Neural cell (in vitro differentiated cells): Measurements from ENCODE around the gene PPIL6. TPM values are rescaled to one million over a fixed set of nuclear protein-coding genes. Genes with fewer than 3 reads are reported as not detected.

Experiments used
- H2AFZ ChIP-seq: fragments of 200-600, 300-800 bp; sonication (generic), shearing (Covaris generic); 2 replicates; pipeline ENCODE4 v1.6.0; 2014; ENCODE audit warnings: low read depth, mild to moderate bottlenecking, antibody characterized with exemption, low read length, moderate library complexity
- H3F3A ChIP-seq: fragments of 200-600 bp; shearing (Covaris generic); 2 replicates; pipeline ENCODE4 v1.6.1; 2016; ENCODE audit warnings: mild to moderate bottlenecking, moderate library complexity, mixed read lengths, antibody characterized with exemption, low read length; ENCODE audit not compliant: insufficient read depth, poor library complexity, severe bottlenecking
- H3K27ac ChIP-seq: fragments of 200-600, 300-800 bp; sonication (generic), shearing (Covaris generic); 2 replicates; pipeline ENCODE4 v1.5.1; 2014; ENCODE audit warnings: mild to moderate bottlenecking, low read length, moderate library complexity
- H3K27me3 ChIP-seq: fragments of 300-800, 200-600 bp; sonication (generic), shearing (Covaris generic); 2 replicates; pipeline ENCODE4 v1.6.0; 2014; ENCODE audit warnings: mild to moderate bottlenecking, low read depth, low read length, moderate library complexity; ENCODE audit not compliant: insufficient read depth
- H3K36me3 ChIP-seq: fragments of 300-800, 200-600 bp; sonication (generic), shearing (Covaris generic); 2 replicates; pipeline ENCODE4 v1.5.1; 2014; ENCODE audit warnings: mild to moderate bottlenecking, antibody characterized with exemption, low read length, moderate library complexity; ENCODE audit not compliant: insufficient read depth
- H3K4me2 ChIP-seq: fragments of 300-800, 200-600 bp; sonication (generic), shearing (Covaris generic); 2 replicates; pipeline ENCODE4 v1.6.0; 2014; ENCODE audit warnings: mild to moderate bottlenecking, low read length
- H3K4me3 ChIP-seq: fragments of 300-800, 200-600 bp; sonication (generic), shearing (Covaris generic); 2 replicates; pipeline ENCODE4 v1.5.1; 2014; ENCODE audit warnings: mild to moderate bottlenecking, low read length, moderate library complexity
- H3K79me2 ChIP-seq: fragments of 200-600 bp; shearing (Covaris generic); replicated peaks from 2 replicates; pipeline ENCODE4 v1.6.0; 2014; ENCODE audit warnings: mild to moderate bottlenecking, low read length, moderate library complexity; ENCODE audit not compliant: insufficient read depth
- H3K9ac ChIP-seq: fragments of 300-800, 200-600 bp; sonication (generic), shearing (Covaris generic); 2 replicates; pipeline ENCODE4 v1.6.1; 2016; ENCODE audit warnings: mild to moderate bottlenecking, low read length, mixed read lengths
- H3K9me2 ChIP-seq: fragments of 200-600 bp; shearing (Covaris generic); 2 replicates; pipeline ENCODE4 v1.6.1; 2016; ENCODE audit warnings: mild to moderate bottlenecking, low read length, mixed read lengths; ENCODE audit not compliant: insufficient read depth
- H3K9me3 ChIP-seq: fragments of 200-600, 300-800 bp; sonication (generic), shearing (Covaris generic); 2 replicates; pipeline ENCODE4 v1.6.1; 2016; ENCODE audit warnings: mild to moderate bottlenecking, mixed run types, low read length, moderate library complexity, mixed read lengths
- H4K20me1 ChIP-seq: fragments of 200-600 bp; shearing (Covaris generic); 2 replicates; pipeline ENCODE4 v1.6.1; 2016; ENCODE audit warnings: mild to moderate bottlenecking, mixed run types; ENCODE audit not compliant: insufficient read depth
- CTCF ChIP-seq: fragments of 450-650 bp; IDR thresholded peaks from 2 replicates; pipeline ENCODE4 v1.5.1; 2014; ENCODE audit warnings: antibody characterized with exemption, mild to moderate bottlenecking, moderate library complexity; ENCODE audit not compliant: poor library complexity, severe bottlenecking
- EP300 ChIP-seq: fragments of 450-650 bp; conservative IDR thresholded peaks from 2 replicates; pipeline ENCODE4 v1.6.1; 2014; ENCODE audit warnings: antibody characterized with exemption, mild to moderate bottlenecking, moderate library complexity; ENCODE audit not compliant: poor library complexity, severe bottlenecking
- EZH2 ChIP-seq: fragments of 200-600, 300-800 bp; shearing (Covaris generic), sonication (generic); IDR thresholded peaks from 2 replicates; pipeline ENCODE4 v1.6.1; 2014; ENCODE audit warnings: antibody characterized with exemption, low read length, borderline replicate concordance, mild to moderate bottlenecking; ENCODE audit not compliant: insufficient read depth, poor library complexity, severe bottlenecking
- MXI1 ChIP-seq: fragments of 450-650 bp; conservative IDR thresholded peaks from 2 replicates; pipeline ENCODE4 v1.6.1; 2014; ENCODE audit warnings: antibody characterized with exemption, mild to moderate bottlenecking; ENCODE audit not compliant: poor library complexity, severe bottlenecking
- POLR2AphosphoS5 ChIP-seq: IDR thresholded peaks from 2 replicates; pipeline ENCODE4 v1.6.1; 2012
- RAD21 ChIP-seq: fragments of 450-650 bp; conservative IDR thresholded peaks from 2 replicates; pipeline ENCODE4 v1.6.1; 2014; ENCODE audit warnings: antibody characterized with exemption, mild to moderate bottlenecking, moderate library complexity
- SMC3 ChIP-seq: fragments of 450-650 bp; conservative IDR thresholded peaks from 2 replicates; pipeline ENCODE4 v1.6.1; 2014; ENCODE audit warnings: antibody characterized with exemption, mild to moderate bottlenecking, moderate library complexity; ENCODE audit not compliant: poor library complexity
- TAF1 ChIP-seq: IDR thresholded peaks from 2 replicates; pipeline ENCODE4 v1.6.1; 2012; ENCODE audit warnings: low read depth
- polyA plus RNA-seq: library from polyadenylated mRNA; depleted of rRNA; stranded (reverse); fragments of >200 nt; gene quantifications from 2 replicates; pipeline ENCODE4 v1.2.3, GENCODE V29; 2014
- TF ChIP-seq, protein P1 (sequence below): IDR thresholded peaks from 2 replicates; pipeline ENCODE4 v1.6.1; 2012; ENCODE audit warnings: borderline replicate concordance

The PPIL6 gene
- polyA plus RNA-seq, 1 donor from 2014 or later: 11.8 TPM

DNA sequence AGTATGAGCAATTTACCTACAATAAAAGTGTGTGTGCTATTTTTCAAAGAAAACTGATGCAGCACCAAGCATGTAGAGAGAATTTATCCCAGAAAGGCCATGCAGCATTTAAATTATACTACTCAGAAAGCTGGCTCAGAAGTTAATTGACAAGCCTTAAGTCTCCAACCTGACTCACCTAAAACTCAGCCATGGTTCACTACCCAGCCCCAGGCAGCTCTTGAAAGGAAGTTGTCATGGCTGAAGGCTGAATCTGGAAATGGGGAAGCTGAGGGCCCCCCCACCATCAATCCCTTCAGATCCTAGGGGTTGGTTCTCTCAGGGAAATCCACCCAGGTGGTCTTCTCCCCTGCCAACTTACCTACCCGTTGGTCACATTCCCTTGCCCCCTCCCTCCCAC lies 19.7 kb downstream of the PPIL6 start:
- Histone ChIP-seq H3K4me3 (no peak overlapping the region), H3F3A (no peaks in the 10 kb centered on the region), H3K9ac (no peak overlapping the region), H3K36me3 (no peaks in the 10 kb centered on the region), H3K27me3 (no peaks in the 10 kb centered on the region), H2AFZ (no peak overlapping the region), H3K9me3 (no peaks in the 10 kb centered on the region), H4K20me1 (no peaks in the 10 kb centered on the region), H3K27ac (no peak overlapping the region), H3K4me2 (no peak overlapping the region), H3K9me2 (no peaks in the 10 kb centered on the region), H3K79me2 (no peaks in the 10 kb centered on the region)
- TF ChIP-seq TAF1 (no peak), POLR2AphosphoS5 (no peak), EZH2 (no peak), RAD21 (no peak), CTCF (no peak), SMC3 (no peak), EP300 (no peak), MXI1 (no peak)
- TF ChIP-seq, protein P1, sequence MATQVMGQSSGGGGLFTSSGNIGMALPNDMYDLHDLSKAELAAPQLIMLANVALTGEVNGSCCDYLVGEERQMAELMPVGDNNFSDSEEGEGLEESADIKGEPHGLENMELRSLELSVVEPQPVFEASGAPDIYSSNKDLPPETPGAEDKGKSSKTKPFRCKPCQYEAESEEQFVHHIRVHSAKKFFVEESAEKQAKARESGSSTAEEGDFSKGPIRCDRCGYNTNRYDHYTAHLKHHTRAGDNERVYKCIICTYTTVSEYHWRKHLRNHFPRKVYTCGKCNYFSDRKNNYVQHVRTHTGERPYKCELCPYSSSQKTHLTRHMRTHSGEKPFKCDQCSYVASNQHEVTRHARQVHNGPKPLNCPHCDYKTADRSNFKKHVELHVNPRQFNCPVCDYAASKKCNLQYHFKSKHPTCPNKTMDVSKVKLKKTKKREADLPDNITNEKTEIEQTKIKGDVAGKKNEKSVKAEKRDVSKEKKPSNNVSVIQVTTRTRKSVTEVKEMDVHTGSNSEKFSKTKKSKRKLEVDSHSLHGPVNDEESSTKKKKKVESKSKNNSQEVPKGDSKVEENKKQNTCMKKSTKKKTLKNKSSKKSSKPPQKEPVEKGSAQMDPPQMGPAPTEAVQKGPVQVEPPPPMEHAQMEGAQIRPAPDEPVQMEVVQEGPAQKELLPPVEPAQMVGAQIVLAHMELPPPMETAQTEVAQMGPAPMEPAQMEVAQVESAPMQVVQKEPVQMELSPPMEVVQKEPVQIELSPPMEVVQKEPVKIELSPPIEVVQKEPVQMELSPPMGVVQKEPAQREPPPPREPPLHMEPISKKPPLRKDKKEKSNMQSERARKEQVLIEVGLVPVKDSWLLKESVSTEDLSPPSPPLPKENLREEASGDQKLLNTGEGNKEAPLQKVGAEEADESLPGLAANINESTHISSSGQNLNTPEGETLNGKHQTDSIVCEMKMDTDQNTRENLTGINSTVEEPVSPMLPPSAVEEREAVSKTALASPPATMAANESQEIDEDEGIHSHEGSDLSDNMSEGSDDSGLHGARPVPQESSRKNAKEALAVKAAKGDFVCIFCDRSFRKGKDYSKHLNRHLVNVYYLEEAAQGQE: no peak

GRCh38 chr6:109417646-109418045 lies 22.8 kb downstream of the PPIL6 start:
- Histone ChIP-seq H3F3A (no peaks in the 10 kb centered on the region), H3K9me3 (no peaks in the 10 kb centered on the region), H3K9me2 (no peaks in the 10 kb centered on the region), H3K79me2 (no peaks in the 10 kb centered on the region), H3K4me3 (no peak overlapping the region), H3K9ac (no peak overlapping the region), H3K27me3 (no peaks in the 10 kb centered on the region), H3K36me3 (no peaks in the 10 kb centered on the region), H3K27ac (no peak overlapping the region), H2AFZ (no peak overlapping the region), H3K4me2 (no peak overlapping the region), H4K20me1 (no peaks in the 10 kb centered on the region)
- TF ChIP-seq CTCF (no peak), EP300 (no peak), MXI1 (no peak), POLR2AphosphoS5 (no peak), TAF1 (no peak), RAD21 (no peak), EZH2 (no peak), SMC3 (no peak)
- TF ChIP-seq, protein P1: no peak
